HG02870 (cell line): ENCODE results near the gene RDX.
"Not testable (repeated sequence)": the region's sequence is repeated elsewhere in the genome, so short reads cannot be mapped to it uniquely, and the experiment has no call there.

Experiments used
- ATAC-seq: cut with Tn5 transposase; IDR thresholded peaks from one replicate; pipeline ENCODE4 v1.9.1; 2021; ENCODE audit warnings: mild to moderate bottlenecking, moderate library complexity; ENCODE audit not compliant: unreplicated experiment

RDX gene

GRCh38 chr11:110279881-110280280, 16.5 kb downstream of the RDX start:
- no peak for ATAC-seq

GRCh38 chr11:110272919-110273318, 23.5 kb downstream of the RDX start:
- no peak for ATAC-seq

- ATAC-seq, result no peak
Observed at GRCh38 chr11:110269996-110270395, 26.4 kb downstream of the RDX start.

- ATAC-seq, result no peak
Observed at GRCh38 chr11:110268441-110268840, 28.0 kb downstream of the RDX start.

- ATAC-seq, result no peak
Observed at GRCh38 chr11:110262072-110262403, 34.4 kb downstream of the RDX start.

DNA sequence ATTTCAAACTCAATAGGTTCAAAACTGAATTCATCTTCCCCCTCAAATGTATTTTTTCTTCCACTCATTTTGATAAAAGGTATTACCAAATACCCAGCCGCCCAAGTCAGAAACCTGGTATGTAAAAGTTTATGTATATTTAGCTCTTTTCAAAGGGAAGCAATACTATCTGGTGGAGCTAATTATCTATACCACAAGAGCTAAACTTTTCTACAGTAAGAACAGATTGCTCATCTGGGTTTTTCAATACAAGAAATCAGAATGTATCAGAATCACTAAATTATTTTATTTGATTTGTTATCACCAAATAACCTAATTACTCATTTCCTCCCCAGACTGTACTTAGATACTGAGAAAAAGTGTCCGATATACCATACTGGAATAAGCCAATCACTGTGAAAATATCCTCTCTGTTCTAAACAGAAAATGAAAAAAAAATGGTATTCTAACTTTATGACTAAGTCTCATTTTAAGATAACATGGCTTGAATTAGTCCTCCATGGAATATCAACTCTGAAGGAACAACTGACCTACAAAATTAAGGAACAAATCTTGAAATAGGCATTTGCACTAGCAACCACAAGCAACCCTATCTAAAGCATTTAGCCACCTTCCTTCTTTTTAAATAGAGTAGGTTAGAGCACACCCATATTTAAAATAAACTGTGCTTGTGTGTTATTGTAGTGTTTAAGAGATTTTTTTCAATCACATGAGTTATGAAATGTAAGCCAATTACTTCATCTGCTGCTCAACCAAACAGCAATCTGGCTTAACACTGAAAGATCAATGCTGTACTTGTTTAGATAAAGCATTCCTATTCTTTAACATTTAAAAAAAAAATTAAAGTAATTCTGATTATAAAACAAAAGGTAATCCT, 35.0 kb downstream of the RDX start:
- no peak for ATAC-seq

GRCh38 chr11:110253525-110253924, 42.9 kb downstream of the RDX start:
- ATAC-seq, result no peak

GRCh38 chr11:110251836-110252235, 44.6 kb downstream of the RDX start:
- no peak for ATAC-seq

DNA sequence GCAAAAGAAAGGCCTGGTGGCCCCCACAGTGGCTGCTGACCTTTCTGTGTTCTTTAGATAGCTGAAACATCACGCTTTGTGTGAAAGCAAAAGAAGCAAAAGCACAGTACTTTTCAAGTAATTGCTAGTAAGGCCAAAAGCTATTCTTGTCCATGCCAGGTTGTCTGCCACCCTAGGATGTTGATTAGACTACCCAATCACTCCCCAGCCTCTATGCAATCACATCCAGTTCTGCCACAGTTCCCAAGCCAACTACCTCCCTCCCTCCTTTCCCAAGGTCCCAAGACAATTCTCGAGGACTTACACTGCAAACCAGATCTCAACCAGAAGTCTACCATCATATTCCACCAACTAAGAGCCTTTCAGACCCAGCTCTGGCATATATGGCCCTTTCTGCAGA, 46.2 kb downstream of the RDX start:
- no peak for ATAC-seq

DNA sequence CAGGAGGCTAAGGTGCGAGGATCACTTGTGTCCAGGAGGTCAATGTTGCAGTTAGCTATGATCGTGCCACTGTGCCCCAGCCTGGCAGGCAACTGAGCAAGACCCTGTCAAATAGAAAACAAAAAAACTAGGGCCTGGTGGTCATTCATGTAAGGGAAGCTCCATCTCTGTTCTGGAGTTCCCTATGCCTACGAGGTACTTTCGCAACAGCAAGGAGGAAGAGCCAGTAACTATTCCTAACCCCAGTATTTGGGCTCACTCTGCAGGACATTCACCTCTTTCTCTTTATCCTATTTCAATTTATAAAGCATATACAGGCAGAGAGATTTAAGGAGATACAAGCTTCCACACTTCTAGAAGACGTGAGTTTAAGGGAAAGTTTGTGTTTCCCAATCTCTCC, 46.6 kb downstream of the RDX start:
- no peak for ATAC-seq

GRCh38 chr11:110249066-110249465, 47.3 kb downstream of the RDX start:
- no peak for ATAC-seq

- ATAC-seq, result no peak
Observed at GRCh38 chr11:110243791-110244190, 52.6 kb downstream of the RDX start.

DNA sequence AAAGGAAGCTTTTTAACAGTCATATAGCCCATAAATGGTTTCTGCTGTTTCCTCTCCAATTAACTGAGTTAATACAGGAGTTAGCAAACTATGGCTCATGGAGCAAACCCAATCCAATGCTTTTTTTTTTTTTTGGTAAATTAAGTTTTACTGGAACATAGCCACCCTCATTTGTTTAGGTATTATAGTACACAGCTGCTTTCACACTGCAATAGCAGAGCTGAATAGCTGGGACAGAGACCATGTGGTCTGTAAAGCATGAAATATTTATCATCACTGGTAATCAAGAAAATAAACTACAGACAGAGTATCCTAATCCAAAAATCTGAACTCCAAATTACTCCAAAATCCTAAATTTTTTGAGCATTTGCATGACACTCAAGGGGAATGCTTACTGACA, 53.7 kb downstream of the RDX start:
- no peak for ATAC-seq

- ATAC-seq, result no peak
Observed at GRCh38 chr11:110242188-110242587, 54.2 kb downstream of the RDX start.

DNA sequence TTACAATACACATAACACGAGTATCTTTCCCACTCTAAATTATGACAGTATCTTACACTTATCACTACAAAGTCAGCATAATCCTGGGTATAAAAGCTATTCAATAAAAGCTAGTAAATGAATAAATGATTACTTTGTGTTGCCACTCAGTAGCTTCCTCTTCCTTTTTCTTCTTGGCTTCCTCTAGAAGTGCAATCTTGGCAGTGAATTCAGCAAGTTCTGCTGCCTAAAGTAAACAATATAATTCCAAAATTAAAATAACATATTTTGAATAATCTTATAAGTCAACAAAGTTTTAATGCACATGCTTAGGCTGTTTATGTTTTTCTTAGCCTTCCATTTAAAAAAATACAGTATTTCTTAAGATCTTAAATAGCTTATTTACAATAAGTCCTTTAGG, 60.4 kb downstream of the RDX start:
- no peak for ATAC-seq

DNA sequence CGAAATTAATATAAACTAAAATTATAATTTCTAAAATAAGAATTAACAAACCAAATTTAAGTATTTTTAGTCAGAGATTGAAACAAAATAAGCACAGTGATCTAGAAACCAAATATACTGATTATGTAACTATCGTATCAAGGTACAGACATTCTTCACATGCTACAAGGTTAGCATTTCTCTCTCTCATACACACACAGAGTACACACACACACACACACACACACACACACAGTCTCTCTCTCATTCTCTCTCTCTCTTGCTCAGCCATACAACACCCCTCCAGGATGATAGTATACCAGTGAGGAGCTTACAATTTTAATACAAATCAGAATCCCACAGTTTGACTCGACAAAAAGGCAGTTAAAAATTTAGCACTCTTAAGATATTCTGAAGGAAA, 66.0 kb downstream of the RDX start:
- no peak for ATAC-seq

- ATAC-seq, result no peak
Observed at GRCh38 chr11:110219006-110219785, 77.2 kb downstream of the RDX start.

DNA sequence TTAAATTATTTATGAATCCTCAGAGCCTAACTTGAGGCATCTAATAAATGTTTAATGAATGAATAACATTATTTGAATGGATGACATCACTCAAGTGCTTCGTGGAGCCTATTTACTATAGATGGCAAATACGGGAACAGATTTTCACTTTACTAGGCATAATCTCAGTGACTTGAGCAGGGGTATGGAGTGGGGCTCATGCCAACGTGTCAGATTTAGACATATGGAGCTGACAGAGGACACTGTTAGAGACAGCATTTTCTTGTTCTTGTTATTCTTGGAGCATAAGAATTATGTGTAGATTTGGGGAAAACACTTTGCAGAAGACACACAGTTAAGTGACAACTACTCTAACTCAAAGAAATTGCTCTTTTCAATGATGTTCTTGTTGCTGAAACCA, 78.5 kb downstream of the RDX start:
- no peak for ATAC-seq

DNA sequence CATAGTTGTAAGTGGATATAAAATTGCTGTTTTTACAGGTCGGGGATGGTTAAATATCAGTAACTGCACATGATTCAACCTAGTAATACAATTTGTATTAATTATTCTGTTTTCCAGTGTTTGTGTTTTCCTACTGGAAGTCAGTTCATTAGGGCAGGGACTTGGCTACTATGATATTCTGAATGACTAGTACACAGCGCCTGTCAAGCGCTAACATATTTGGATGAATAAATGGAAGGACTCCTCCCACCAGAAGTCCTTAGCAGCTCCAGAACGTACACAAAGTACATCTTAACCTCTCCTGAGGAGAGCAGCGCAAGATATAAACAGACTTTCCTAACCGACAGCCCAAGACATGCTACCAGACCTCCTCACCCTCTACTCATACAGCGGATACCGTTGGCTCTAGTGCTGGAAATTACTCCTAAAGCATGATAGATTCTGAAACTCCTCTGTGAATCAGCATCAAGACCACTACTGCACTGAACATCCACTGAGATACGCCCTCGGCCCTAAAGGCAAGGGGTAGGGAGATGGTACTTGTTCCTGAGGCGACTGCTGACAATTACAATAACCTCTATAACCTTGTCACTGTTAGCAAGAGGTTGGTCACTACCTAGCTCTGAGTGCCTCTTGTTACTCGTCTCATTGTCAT, 79.1 kb downstream of the RDX start:
- no peak for ATAC-seq

DNA sequence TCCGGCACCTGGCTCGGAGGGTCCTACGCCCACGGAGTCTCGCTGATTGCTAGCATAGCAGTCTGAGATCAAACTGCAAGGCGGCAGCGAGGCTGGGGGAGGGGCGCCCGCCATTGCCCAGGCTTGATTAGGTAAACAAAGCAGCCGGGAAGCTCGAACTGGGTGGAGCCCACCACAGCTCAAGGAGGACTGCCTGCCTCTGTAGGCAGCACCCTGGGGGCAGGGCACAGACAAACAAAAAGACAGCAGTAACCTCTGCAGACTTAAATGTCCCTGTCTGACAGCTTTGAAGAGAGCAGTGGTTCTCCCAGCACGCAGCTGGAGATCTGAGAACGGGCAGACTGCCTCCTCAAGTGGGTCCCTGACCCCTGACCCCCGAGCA, 87.1 kb downstream of the RDX start:
- not testable (repeated sequence) for ATAC-seq

- ATAC-seq, result not testable (repeated sequence)
Observed at GRCh38 chr11:110208678-110209312, 87.6 kb downstream of the RDX start.
